ENCODE results near the gene ITGAE. TPM values are rescaled to one million over a fixed set of nuclear protein-coding genes. Genes with fewer than 3 reads are reported as not detected.
"Not testable (repeated sequence)": the region's sequence is repeated elsewhere in the genome, so short reads cannot be mapped to it uniquely, and the experiment has no call there.

Gene ITGAE
- total RNA-seq, 2 experiments from 2014 or later = 38.0 to 38.8 TPM

DNA sequence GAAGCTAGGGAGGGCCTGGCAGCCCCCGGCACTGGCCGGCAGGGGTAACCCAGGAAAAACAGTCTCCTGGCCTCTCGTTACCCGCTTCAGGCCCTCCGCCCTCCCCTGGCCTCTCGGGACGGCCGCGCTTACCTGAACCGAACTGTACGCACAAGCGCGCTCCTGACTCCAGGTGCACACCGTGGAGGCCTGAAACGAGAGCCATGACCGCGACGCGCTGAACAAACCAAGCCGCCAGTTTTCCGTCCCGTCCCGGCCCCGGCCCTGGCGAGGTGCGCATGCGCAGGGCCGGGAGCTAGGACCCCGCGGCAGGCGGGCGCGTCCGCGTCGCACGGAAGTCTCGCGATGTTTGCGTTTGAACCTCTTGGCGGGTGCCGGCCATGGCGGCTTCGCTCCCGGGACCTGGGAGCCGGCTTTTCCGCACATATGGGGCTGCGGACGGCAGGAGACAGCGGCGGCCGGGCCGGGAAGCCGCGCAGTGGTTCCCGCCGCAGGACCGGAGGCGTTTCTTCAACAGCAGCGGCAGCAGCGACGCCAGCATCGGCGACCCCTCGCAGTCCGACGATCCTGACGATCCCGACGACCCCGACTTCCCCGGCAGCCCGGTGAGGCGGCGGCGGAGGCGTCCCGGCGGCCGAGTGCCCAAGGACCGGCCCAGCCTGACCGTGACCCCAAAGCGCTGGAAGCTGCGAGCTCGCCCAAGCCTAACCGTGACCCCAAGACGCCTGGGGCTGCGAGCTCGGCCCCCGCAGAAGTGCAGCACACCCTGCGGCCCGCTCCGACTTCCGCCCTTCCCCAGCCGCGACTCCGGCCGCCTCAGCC, 77.2 kb downstream of the ITGAE start, which contains the start of gene HASPIN:
Gene HASPIN, plus strand, starts transcription at position 348 of the 822 bp plus-strand sequence. Its CDS starts 33 bp downstream, at position 381.
- ChIA-PET CTCF (interaction anchor here (0.6 to 2.9 kb wide), 10 partner anchors 11 to 122 kb away, joined by 3 to 17 read pairs (median 5); partner anchors contain the start of genes NCBP3 and P2RX5), POLR2A (interaction anchor here (0.7 to 1.3 kb wide), 3 partner anchors 13 to 122 kb away, joined by 3 to 6 read pairs (median 4); partner anchors contain the start of gene NCBP3)

DNA sequence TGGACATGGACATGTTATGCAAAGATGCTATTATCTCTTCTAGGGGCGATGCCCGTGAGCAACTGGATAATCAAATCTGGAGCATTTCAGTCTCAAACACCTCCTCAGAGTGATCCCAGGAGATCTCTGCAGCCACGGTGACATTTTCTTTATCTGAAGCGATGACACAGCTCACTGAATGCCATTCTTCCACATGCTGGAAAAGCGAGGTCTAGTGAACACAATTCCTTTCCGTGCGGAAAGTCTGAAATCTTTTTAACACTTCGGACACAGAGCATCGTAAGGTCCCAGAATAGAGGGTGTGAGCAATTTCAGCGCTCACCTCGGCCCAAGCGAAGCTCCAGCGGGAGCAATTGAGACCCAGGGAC, 77.8 kb downstream of the ITGAE start:
- ChIA-PET POLR2A (interaction anchor here (0.7 to 1.2 kb wide), 2 partner anchors 12 to 121 kb away, joined by 3 to 4 read pairs; no protein-coding TSS in a partner anchor), CTCF (interaction anchor here (0.6 to 2.9 kb wide), 9 partner anchors 10 to 123 kb away, joined by 3 to 17 read pairs (median 6); partner anchors contain the start of genes NCBP3 and P2RX5)

DNA sequence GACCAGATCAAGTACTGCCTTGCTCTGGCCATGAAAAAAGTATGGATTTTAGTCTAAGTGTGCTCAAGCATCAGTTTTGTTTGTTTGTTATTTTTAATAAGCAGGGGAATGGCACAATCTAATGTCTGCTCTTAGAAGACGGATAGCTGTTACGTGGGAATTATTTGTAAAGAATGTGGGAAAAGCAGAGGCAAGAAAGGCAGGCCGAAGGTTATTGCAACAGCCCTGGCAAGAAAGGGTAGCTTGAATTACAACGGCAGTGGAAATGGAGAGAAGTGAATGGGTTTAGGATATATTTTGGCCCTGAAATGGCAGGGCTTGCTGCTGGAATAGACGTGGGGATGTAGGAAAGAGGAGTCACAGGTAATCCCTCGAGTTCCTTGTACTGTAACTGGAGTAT, 78.3 kb downstream of the ITGAE start:
- ChIA-PET POLR2A (interaction anchor here (1.2 kb wide), 1 partner anchor 12 kb away, joined by 4 read pairs; no protein-coding TSS in a partner anchor), CTCF (interaction anchor here (0.6 to 2.9 kb wide), 9 partner anchors 10 to 123 kb away, joined by 3 to 17 read pairs (median 6); partner anchors contain the start of genes NCBP3 and P2RX5)

DNA sequence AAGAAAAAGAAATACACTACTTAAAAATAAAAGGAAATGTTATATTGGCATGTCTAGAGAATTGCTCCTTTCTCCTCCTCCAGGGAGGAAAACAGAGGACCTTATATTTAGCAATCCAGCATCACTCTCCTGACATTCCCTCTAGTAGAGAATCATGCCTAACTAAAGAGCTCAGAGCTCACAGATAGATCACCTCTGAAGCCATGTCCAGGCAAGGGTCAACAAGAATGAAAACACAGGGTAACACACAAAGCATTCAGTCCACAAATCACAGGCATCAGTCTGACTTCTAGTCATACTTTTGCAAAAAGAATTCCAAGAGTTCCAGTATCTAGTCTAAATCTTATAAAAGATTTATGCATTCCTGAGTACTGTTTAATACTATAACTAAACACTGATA, 81.7 kb downstream of the ITGAE start:
- CTCF ChIA-PET = interaction anchor here (0.7 to 1.5 kb wide), 4 partner anchors 16 to 321 kb away, joined by 3 to 6 read pairs (median 4); no protein-coding TSS in a partner anchor
- POLR2A ChIA-PET = interaction anchor here (0.9 kb wide), 1 partner anchor 8 kb away, joined by 3 read pairs; no protein-coding TSS in a partner anchor

DNA sequence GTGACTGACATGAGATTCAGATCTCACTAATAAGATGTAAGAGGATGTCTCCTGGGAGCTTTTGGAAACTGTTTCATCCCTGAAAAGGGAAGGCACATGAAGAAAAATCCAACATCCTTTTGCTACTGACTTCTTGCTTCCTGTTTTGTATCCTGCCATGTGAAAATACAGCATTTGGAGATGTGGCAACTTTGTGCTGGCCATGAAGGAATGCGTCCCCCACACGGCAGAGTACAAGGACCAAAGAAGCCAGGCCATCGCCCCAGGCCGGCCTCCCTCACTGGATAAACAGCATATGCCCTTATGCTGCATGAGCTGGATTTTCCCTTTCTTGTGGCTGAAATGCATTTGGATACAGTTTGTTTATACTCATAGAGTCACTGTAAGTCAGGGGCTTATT, 82.8 kb downstream of the ITGAE start:
- CTCF ChIA-PET = interaction anchor here (0.6 kb wide), 1 partner anchor 34 kb away, joined by 3 read pairs; no protein-coding TSS in a partner anchor
- POLR2A ChIA-PET = no interaction called here

DNA sequence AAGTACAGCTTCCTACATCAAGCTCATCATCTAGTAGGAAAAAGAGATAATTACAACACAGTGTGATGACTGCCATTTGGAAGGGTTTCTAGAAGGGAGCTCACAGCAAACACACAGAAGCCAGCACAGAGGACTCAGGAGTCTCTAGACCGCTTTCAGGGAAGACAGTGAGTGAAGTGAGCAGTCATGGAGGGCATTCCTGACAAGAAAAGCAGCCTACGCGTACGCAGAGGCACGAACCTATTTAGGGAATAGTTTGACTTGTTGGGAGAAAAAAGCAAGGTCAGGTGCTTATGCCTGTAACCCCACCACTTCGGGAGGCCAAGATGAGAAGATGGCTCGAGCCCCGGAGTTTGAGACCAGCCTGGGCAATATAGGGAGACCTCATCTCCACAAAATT, 85.7 kb downstream of the ITGAE start:
- CTCF ChIA-PET = interaction anchor here (0.6 to 1.2 kb wide), 3 partner anchors 22 to 79 kb away, joined by 3 read pairs; no protein-coding TSS in a partner anchor
- POLR2A ChIA-PET = no interaction called here

DNA sequence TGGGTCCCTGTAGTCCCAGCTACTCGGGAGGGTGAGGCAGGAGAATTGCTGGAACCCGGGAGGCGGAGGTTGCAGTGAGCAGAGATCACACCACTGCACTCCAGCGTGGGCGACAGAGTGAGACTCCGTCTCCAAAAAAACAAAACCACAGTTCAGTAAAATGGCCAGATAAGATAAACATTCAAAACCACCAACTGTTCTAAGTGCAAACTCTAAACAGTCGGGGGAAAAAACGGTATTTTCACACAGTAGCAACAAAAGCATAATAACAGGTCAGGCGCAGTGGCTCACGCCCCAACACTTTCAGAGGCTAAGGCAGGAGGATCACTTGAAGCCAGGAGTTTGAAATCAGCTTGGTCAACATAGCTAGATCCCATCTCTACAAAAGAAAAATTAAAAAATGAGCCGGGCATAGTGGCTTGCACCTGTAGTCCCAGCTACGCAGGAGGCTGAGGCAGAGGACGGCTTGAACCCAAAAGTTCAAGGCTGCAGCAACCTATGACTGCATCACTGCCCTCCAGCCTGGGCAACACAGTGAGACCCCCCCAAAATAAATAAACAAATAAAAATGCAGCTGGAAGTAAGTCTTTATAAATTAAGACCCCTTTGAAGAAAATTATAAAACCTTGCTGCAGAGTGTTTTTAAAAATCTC, 88.1 kb downstream of the ITGAE start:
- CTCF ChIA-PET = interaction anchor here (0.8 to 1.6 kb wide), 3 partner anchors 11 to 44 kb away, joined by 3 to 4 read pairs (median 3); partner anchors contain the start of genes EMC6, HASPIN and TAX1BP3
- POLR2A ChIA-PET = no interaction called here

DNA sequence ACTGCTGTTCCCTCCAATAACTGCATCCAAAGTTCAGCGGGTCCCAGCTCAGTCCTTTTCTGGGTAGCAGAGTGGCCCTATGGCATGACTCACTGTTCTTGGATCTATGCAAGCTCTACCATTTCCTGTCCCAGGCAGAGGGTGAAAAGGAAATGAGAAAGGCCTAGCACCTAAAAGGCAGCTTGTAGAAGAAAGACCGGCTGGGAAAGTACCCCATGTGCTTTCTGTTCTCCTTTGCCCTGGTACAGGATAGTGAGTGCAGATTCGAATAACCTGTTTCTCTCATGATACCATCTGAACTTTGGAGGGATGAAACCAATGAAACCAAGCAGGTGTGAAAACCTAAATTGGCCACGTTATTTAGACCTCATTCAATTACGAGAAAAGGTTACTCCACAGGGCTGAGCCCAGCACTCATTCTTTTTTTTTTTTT, 90.0 kb downstream of the ITGAE start:
- POLR2A ChIA-PET = interaction anchor here (0.7 to 1.2 kb wide), 4 partner anchors 13 to 42 kb away, joined by 3 to 11 read pairs (median 4); partner anchors contain the start of genes EMC6, HASPIN and P2RX5
- CTCF ChIA-PET = interaction anchor here (0.5 to 2.5 kb wide), 6 partner anchors 12 to 136 kb away, joined by 3 to 17 read pairs (median 4); partner anchors contain the start of genes HASPIN and P2RX5

DNA sequence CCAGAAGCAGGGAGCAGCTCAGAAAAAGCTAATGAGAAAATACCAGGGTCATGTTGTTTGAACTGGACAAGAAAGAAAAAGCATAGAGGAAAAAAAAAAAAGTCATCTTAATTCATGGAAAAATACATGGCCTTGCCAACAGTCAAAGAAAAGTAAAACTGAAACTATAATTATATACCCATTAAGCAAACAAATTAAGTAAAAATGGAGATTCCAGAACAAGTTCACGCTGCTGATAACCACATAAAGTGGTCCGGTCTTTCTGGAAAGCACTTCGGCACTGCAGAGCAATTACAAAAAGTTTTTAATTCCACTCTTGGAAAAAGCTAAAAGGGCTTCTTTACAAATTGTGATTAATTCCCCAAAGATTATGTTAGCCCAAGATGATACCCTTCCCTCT, 92.6 kb downstream of the ITGAE start:
- POLR2A ChIA-PET = interaction anchor here (0.6 kb wide), 1 partner anchor 14 kb away, joined by 5 read pairs; no protein-coding TSS in a partner anchor

DNA sequence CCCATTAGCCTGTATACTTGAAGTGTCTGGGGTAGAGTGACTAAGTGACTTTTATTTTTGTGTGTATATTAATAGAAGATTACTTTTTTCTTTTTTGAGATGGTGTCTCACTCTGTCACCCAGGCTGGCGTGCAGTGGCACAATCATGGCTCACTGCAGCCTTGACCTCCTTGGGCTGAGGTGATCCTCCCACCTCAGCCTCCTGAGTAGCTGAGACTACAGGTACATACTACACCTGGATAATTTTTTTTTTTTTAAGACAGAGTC, 95.3 kb downstream of the ITGAE start:
- CTCF ChIA-PET, POLR2A ChIA-PET: not testable (repeated sequence)

More for the DNA sequence above, 92.6 kb downstream of the ITGAE start:
- CTCF ChIA-PET = interaction anchor here (0.9 to 1.9 kb wide), 4 partner anchors 12 to 29 kb away, joined by 3 to 7 read pairs (median 4); partner anchors contain the start of gene P2RX5

DNA sequence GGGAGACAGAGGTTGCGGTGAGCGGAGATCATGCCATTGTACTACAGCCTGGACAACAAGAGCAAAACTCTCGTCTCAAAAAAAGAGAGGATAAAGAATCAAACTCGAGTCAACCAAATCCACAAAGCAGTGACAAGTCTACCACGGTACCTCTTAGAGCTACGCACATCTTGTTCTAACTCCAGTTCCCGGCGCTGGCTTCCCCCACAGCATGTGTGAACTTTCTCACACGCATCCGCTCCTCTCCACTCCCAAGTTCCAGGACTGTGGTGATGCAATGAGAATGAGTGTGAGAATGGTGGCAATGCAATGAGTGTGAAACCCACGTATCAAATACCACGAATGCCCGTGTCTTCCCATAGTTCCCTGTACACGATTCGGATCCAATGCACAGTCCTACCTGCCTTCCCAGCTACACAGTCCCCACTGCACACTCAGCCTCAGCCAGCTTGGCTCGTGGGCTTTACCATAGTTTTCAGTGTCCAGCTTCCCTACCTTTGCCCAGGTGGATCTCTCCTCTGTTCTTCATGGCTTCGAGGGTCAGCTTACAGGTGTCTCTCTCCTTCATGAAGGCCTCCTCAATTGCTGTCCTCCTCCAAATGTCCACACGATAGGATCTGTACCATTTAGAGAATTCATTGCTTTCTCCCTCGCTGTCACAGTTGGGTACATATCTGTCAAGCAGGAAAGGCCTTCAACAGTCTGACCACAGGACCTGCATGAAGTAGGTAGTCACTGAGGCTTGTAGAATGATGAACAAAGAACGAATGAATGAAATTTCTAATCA, 95.9 kb downstream of the ITGAE start:
- ChIA-PET POLR2A (interaction anchor here (0.6 kb wide), 1 partner anchor 51 kb away, joined by 4 read pairs; no protein-coding TSS in a partner anchor), CTCF (no interaction called here)

DNA sequence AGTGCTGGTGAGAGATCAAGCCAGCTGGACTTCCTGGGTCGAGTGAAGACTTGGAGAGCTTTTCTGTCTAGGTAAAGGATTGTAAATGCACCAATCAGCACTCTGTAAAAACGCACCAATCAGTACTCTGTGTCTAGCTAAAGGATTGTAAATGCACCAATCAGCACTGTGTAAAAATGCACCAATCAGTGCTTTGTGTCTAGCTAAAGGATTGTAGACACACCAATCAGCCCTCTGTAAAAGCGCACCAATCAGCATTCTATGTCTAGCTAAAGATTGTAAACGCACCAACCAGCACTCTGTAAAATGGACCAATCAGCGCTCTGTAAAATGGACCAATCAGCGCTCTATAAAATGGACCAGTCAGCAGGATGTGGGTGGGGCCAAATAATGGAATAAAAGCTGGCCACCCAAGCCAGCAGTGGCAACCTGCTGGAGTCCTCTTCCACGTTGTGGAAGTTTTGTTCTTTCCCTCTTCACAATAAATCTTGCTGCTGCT, 98.9 kb downstream of the ITGAE start:
- CTCF ChIA-PET = interaction anchor here (1.0 kb wide), 1 partner anchor 33 kb away, joined by 3 read pairs; the partner anchor contains the start of genes EMC6 and TAX1BP3
- POLR2A ChIA-PET = not testable (repeated sequence)

DNA sequence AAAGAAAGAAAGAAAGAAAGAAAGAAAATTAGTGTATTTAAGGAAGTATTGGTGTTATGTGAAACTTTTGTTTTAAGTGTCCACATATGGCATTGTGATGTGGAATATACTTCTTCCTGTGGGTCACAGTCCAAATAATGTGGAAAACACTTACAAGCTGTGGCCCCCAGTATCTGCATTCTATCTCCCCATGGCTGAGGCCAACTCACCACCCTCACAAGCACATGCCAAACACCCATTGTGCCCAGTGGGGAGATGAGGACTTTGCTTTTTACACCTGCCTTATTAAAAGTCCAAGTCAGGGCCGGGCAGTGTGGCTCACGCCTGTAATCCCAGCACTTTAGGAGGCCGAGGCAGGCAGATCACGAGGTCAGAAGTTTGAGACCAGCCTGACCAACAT, 101.0 kb downstream of the ITGAE start:
- CTCF ChIA-PET = interaction anchor here (0.6 to 1.4 kb wide), 2 partner anchors 18 to 250 kb away, joined by 3 read pairs; no protein-coding TSS in a partner anchor
- POLR2A ChIA-PET = no interaction called here

DNA sequence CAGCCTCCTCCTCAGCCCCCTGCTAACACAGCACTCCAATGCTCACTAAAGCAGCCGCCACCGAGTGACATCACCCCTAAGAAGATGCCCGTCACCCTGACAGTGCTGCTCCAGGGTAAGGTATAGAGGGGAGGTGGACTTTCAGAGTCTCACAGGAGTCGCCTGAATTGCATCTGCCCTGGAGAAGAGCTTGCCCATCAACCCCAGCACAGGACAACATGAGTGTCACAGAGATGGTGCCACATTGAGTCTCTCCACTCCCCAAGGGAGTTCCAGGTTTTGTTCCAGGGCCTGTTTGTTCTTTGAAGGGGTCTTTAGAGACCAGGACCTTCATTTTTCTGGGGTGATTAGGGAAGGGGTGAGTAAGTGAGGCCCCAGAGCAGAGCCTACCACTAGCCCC, 102.8 kb downstream of the ITGAE start:
- ChIA-PET POLR2A (no interaction called here), CTCF (no interaction called here)

DNA sequence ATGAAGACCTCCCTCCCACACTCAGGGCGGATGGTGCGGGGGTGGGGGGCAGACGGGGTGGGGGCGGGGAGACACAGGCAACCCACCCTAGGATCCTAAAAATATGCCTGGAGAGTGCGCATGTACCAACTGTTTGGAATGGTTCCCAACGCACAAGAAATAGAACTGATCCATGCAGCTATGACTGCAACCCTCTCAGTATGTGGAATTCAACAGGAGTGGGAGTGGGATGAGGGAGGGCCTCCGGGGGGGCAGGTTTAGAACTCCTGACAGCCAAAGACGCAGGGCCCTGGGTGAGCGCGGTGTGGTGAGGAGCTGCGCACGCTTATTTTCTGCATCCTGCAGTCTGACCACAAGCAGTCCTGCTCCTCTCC, 103.9 kb downstream of the ITGAE start:
- CTCF ChIA-PET = interaction anchor here (0.8 to 2.8 kb wide), 3 partner anchors 13 to 130 kb away, joined by 4 to 14 read pairs (median 4); no protein-coding TSS in a partner anchor
- POLR2A ChIA-PET = interaction anchor here (2.5 kb wide), 1 partner anchor 14 kb away, joined by 11 read pairs; no protein-coding TSS in a partner anchor

DNA sequence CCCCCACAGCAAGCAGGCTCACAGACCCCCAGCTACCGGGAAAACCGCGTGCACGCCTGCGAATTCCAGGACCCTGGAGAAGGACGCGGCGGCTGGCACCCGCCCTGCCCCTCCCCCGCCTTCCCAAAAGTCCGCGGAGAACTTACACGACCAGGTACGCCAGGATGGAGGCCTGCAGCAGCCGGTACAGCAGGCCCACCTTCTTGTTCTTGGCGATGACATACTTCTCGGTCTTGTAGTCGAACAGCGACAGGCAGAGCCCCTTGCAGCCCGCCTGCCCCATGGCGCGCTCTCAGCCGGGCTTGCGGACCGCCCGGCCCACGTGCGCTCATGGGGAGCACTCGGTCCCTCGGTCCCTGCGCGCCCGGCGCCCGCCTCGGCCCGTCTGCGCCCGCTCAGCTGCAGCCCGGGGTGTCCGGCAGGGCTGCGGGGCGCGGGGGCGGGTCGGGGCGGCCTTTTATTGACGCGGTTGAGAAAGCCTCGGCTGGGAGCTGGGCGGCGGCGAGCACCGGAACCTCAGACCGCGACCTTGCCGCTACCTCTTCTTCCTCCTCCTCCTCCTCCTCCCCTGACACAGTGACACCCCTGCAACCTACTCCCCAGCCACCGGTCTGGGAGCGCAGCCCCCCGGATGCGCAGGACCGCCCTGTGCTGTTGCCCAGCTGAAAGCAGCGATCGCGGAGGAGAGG, 105.1 kb downstream of the ITGAE start, which contains the start of gene P2RX5:
Gene P2RX5, minus strand, starts transcription at position 433 of the 689 bp plus-strand sequence. Its CDS starts 150 bp downstream, at position 283.
- POLR2A ChIA-PET = interaction anchor here (0.9 to 2.5 kb wide), 2 partner anchors 15 to 100 kb away, joined by 3 to 11 read pairs; no protein-coding TSS in a partner anchor
- CTCF ChIA-PET = interaction anchor here (1.0 to 2.8 kb wide), 7 partner anchors 11 to 143 kb away, joined by 3 to 14 read pairs (median 5); no protein-coding TSS in a partner anchor

DNA sequence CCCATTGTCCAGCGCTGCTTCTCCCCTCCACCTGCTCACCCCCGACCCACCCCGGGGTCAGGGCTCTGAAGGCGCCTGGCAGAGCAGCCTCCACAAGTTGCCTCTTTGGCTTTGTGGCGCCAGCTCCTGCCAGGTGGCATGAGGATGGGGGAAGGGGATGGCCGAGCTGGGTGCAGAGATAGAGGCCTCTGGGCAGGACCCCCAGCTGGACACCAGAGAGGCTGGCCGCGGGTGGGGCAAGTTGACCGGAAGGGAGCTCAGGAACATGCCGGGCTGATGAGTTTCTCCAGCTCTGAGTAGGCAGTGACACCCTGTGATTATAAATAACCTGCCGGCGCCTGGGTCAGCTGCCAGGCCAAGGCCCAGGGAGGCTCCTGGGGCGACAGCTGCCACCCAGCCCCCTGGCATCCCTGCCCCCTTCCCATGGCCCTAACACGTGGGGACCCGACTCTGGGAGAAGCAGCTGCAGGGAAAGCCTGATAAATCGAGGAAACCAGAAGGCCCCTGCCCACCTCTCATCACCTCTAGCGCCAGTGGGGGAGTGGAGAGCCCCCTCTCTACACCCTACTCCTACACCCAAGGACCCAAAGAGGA, 105.8 kb downstream of the ITGAE start:
- ChIA-PET CTCF (interaction anchor here (1.0 to 2.8 kb wide), 6 partner anchors 11 to 144 kb away, joined by 3 to 14 read pairs (median 6); no protein-coding TSS in a partner anchor), POLR2A (interaction anchor here (0.9 to 2.5 kb wide), 2 partner anchors 16 to 101 kb away, joined by 3 to 11 read pairs; no protein-coding TSS in a partner anchor)

Measured in activated CD8-positive, alpha-beta memory T cell treated with anti-CD3 and anti-CD28 coated beads for 36 hours (primary cell).